Left lobe of liver (tissue), 2 donors: ENCODE results near the gene SAMD14. TPM values are rescaled to one million over a fixed set of nuclear protein-coding genes. Genes with fewer than 3 reads are reported as not detected.

Experiments
- ATAC-seq: fragments of 200-7000 bp; cut with Tn5 transposase; one replicate; pipeline ENCODE4 v1.9.1; 2020; ENCODE audit warnings: mild to moderate bottlenecking, moderate library complexity
- DNase-seq: peaks from one replicate; pipeline ENCODE4 v3.0.0-alpha.2; 2020; ENCODE audit warnings: low spot score
- total RNA-seq: library from RNA; stranded (reverse); gene quantifications from one replicate; pipeline ENCODE4 v1.2.1, GENCODE V29; 2021
- donor health status: DM: no; HTN: no; CAD: no; lungs with moderate emphysema.
- donor health status: DM: no; HTN: yes; CAD: no.

Gene SAMD14
- total RNA-seq, 1 donor from 2014 or later = 1.9 TPM

GRCh38 chr17:50134206-50135110, 4.5 kb upstream of the SAMD14 start:
- ATAC-seq (no peak), DNase-seq (no peak)

- ATAC-seq (no peak), DNase-seq (no peak)
These were observed 3.8 kb upstream of the SAMD14 start for GRCh38 chr17:50133769-50134099.

- ATAC-seq = peak; percentile 64
- DNase-seq = peak; percentile 49
These were observed 3.2 kb upstream of the SAMD14 start for GRCh38 chr17:50133028-50133768.

GRCh38 chr17:50132104-50132794, 2.3 kb upstream of the SAMD14 start:
- no peak for ATAC-seq
- DNase-seq = no peak

GRCh38 chr17:50130559-50131305, 772 bp upstream of the SAMD14 start:
- ATAC-seq (peak; percentile 8), DNase-seq (peak; percentile 43)

GRCh38 chr17:50129353-50129727, 620 bp downstream of the SAMD14 start:
- DNase-seq = no peak
- ATAC-seq = no peak

GRCh38 chr17:50128441-50129352, 1.3 kb downstream of the SAMD14 start:
- DNase-seq (peak; percentile 42), ATAC-seq (no peak)

- DNase-seq (no peak), ATAC-seq (no peak)
These were observed 2.1 kb downstream of the SAMD14 start for GRCh38 chr17:50127697-50128361.

- DNase-seq = no peak
- no peak for ATAC-seq
These were observed 4.5 kb downstream of the SAMD14 start for GRCh38 chr17:50125420-50125997.

GRCh38 chr17:50123649-50124349, 6.2 kb downstream of the SAMD14 start:
- ATAC-seq = peak; percentile 27

GRCh38 chr17:50122945-50123344, 7.0 kb downstream of the SAMD14 start:
- ATAC-seq (no peak), DNase-seq (no peak)

More at GRCh38 chr17:50123649-50124349, 6.2 kb downstream of the SAMD14 start:
- no peak for DNase-seq

GRCh38 chr17:50120475-50121253, 9.3 kb downstream of the SAMD14 start:
- ATAC-seq (no peak), DNase-seq (no peak)

- DNase-seq (no peak), ATAC-seq (no peak)
These were observed 11.1 kb downstream of the SAMD14 start for GRCh38 chr17:50118828-50119218.

GRCh38 chr17:50118076-50118827, 11.7 kb downstream of the SAMD14 start:
- ATAC-seq = peak; percentile 39
- DNase-seq = no peak

GRCh38 chr17:50117202-50118051, 12.5 kb downstream of the SAMD14 start:
- ATAC-seq = peak; percentile 82
- no peak for DNase-seq

- ATAC-seq (no peak), DNase-seq (no peak)
These were observed 14.2 kb downstream of the SAMD14 start for GRCh38 chr17:50115756-50116155.
